GM21723 (cell line): Measurements from ENCODE around the gene MYLK4.

Experiments
- ATAC-seq: cut with Tn5 transposase; IDR thresholded peaks from one replicate; pipeline ENCODE4 v1.9.1; 2021; ENCODE audit warnings: mild to moderate bottlenecking, moderate library complexity; ENCODE audit not compliant: unreplicated experiment

Gene MYLK4

GRCh38 chr6:2734488-2735166, 16.1 kb downstream of the MYLK4 start:
- no peak for ATAC-seq

GRCh38 chr6:2733736-2734480, 16.8 kb downstream of the MYLK4 start:
- ATAC-seq = no peak

GRCh38 chr6:2733324-2733723, 17.4 kb downstream of the MYLK4 start:
- peak; percentile 94 for ATAC-seq

GRCh38 chr6:2732503-2733089, 18.1 kb downstream of the MYLK4 start:
- ATAC-seq = no peak

GRCh38 chr6:2731281-2731909, 19.3 kb downstream of the MYLK4 start:
- no peak for ATAC-seq

- no peak for ATAC-seq
These were observed 20.2 kb downstream of the MYLK4 start for GRCh38 chr6:2730353-2731107.

- ATAC-seq = no peak
These were observed 20.8 kb downstream of the MYLK4 start for GRCh38 chr6:2729921-2730320.

GRCh38 chr6:2725999-2726567, 24.6 kb downstream of the MYLK4 start:
- ATAC-seq = peak; percentile 79

- no peak for ATAC-seq
These were observed 25.2 kb downstream of the MYLK4 start for GRCh38 chr6:2725364-2725988.

- ATAC-seq = no peak
These were observed 29.5 kb downstream of the MYLK4 start for GRCh38 chr6:2721219-2721618.

GRCh38 chr6:2719093-2719455, 31.6 kb downstream of the MYLK4 start:
- no peak for ATAC-seq

GRCh38 chr6:2718334-2719092, 32.2 kb downstream of the MYLK4 start:
- no peak for ATAC-seq

- no peak for ATAC-seq
These were observed 33.6 kb downstream of the MYLK4 start for GRCh38 chr6:2716936-2717700.

- ATAC-seq = no peak
These were observed 35.0 kb downstream of the MYLK4 start for GRCh38 chr6:2715737-2716136.

GRCh38 chr6:2714111-2714895, 36.4 kb downstream of the MYLK4 start:
- no peak for ATAC-seq

- ATAC-seq = no peak
These were observed 37.1 kb downstream of the MYLK4 start for GRCh38 chr6:2713473-2714110.

GRCh38 chr6:2712102-2712501, 38.6 kb downstream of the MYLK4 start:
- ATAC-seq = no peak
